ENCODE measurements around the gene UST.
"Not testable (repeated sequence)": the region's sequence is repeated elsewhere in the genome, so short reads cannot be mapped to it uniquely, and the experiment has no call there.

Gene UST

GRCh38 chr6:148956163-148956562 lies 209.3 kb downstream of the UST start:
- not testable (repeated sequence) for DNase-seq

- DNase-seq, result no peak
Observed at GRCh38 chr6:148957752-148958151, 210.9 kb downstream of the UST start.

GRCh38 chr6:148959008-148959407 lies 212.2 kb downstream of the UST start:
- DNase-seq, result no peak

GRCh38 chr6:148959501-148959900 lies 212.7 kb downstream of the UST start:
- no peak for DNase-seq

- no peak for DNase-seq
Observed at GRCh38 chr6:148962854-148963515, 216.2 kb downstream of the UST start.

- DNase-seq, result no peak
Observed at GRCh38 chr6:148963738-148964137, 216.9 kb downstream of the UST start.

- DNase-seq, result no peak
Observed at GRCh38 chr6:148964467-148964866, 217.6 kb downstream of the UST start.

- DNase-seq, result no peak
Observed at GRCh38 chr6:148965287-148965686, 218.5 kb downstream of the UST start.

GRCh38 chr6:148967011-148967520 lies 220.2 kb downstream of the UST start:
- DNase-seq, result no peak

GRCh38 chr6:148967541-148967956 lies 220.7 kb downstream of the UST start:
- no peak for DNase-seq

- DNase-seq, result no peak
Observed at GRCh38 chr6:148968771-148969602, 222.2 kb downstream of the UST start.

- no peak for DNase-seq
Observed at GRCh38 chr6:148969603-148970061, 222.8 kb downstream of the UST start.

GRCh38 chr6:148971031-148971927 lies 224.4 kb downstream of the UST start:
- no peak for DNase-seq

- DNase-seq, result peak; percentile 41
Observed at GRCh38 chr6:148972481-148972880, 225.7 kb downstream of the UST start.

GRCh38 chr6:148973538-148974208 lies 226.8 kb downstream of the UST start:
- DNase-seq, result no peak

- DNase-seq, result no peak
Observed at GRCh38 chr6:148974351-148974750, 227.5 kb downstream of the UST start.

GRCh38 chr6:148978298-148978697 lies 231.5 kb downstream of the UST start:
- DNase-seq, result not testable (repeated sequence)

GRCh38 chr6:148979014-148979901 lies 232.4 kb downstream of the UST start:
- DNase-seq, result no peak

GRCh38 chr6:148980234-148980633 lies 233.4 kb downstream of the UST start:
- no peak for DNase-seq

- DNase-seq, result no peak
Observed at GRCh38 chr6:148981515-148981914, 234.7 kb downstream of the UST start.

GRCh38 chr6:148983101-148983761 lies 236.4 kb downstream of the UST start:
- DNase-seq, result no peak

All from NCI-H1436 (cell line).